NK-92 treated with Interleukin-12 subunit alpha and Interleukin-12 subunit beta, amount 100 ng/mL, for 24 hours (cell line): ENCODE data around the gene PTPRCAP.
"Not testable (repeated sequence)": the region's sequence is repeated elsewhere in the genome, so short reads cannot be mapped to it uniquely, and the experiment has no call there.

ENCODE experiments used
- DNase-seq: peaks from one replicate; lab custom pipeline; 2025; lab: John Stamatoyannopoulos, UW

PTPRCAP gene, protein sequence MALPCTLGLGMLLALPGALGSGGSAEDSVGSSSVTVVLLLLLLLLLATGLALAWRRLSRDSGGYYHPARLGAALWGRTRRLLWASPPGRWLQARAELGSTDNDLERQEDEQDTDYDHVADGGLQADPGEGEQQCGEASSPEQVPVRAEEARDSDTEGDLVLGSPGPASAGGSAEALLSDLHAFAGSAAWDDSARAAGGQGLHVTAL

GRCh38 chr11:67437082-67437808, at the start of gene PTPRCAP:
Gene PTPRCAP (minus strand): TSS chr11:67437682. CDS start chr11:67437619, 63 bp downstream.
- DNase-seq = peak; percentile 80

- no peak for DNase-seq
Measured at GRCh38 chr11:67486481-67487195, 49.2 kb upstream of the PTPRCAP start.

- DNase-seq = peak; percentile 59
Measured at GRCh38 chr11:67485873-67486361, 48.4 kb upstream of the PTPRCAP start.

DNA sequence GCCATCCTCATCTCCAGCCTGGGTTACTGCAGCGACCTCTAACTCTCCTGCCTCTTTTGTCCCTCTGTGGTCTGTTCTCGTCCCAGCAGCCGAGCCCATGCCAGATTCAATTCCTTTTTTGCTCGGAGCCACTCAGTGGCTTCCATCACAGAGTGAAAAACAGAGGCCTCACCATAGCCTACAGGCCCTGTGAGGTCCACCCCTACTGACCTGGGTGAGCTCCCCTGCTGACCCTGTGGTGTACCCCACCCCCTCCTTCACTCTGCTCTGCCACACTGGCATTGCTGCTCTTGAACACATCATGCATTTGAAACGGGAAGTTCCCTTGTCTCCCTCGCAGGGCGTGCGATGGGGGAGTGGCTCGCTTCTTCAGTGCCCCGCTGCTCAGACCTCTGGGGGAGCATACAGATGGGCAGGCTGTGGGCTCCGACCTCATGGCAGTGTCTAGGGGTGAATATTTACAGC, 47.4 kb upstream of the PTPRCAP start:
- no peak for DNase-seq

GRCh38 chr11:67483831-67484665, 46.6 kb upstream of the PTPRCAP start:
- DNase-seq = no peak

DNA sequence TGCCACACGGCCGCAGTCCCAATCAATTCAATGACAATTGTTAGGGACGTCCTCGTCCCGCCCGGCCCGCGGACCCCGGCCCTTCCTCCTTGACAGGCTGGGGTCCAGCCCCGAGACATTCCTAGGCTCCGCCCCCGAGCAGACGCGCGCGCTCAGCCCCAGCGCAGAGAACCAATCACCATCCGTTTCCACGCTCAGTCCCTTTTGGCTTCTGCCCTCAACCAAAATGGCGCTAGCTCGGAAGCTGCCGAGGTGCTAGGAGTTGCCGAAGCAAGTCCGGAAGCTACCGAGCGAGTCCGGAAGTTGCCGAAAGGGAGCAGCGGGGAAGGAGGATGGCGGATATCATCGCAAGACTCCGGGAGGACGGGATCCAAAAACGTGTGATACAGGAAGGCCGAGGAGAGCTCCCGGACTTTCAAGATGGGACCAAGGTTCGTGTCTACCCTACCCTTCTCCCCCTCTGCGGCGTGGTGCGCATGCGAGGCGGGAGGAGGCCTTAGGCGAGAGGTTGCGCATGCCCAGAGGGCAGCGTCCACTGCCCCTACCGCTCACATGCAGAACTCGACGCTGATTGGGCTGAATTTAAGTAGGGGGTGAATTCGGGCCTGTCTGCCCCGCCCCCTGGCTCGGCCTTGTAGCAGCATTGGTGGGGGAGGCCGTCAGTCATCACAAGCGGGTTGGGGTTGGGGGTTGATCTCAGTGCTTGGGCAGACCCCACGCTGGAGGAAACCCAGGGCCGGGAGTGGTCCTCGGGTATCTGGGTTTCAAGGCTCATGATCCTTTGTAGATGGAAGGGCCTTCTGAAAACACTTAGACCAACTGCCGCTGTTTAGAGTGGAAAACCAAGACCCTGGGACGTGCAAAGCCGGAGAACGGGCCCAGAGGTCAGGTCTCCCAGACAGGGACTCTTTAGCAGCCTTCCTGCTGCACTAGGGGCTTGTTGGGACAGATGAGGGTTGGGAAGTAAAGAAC, 45.6 kb upstream of the PTPRCAP start, which contains the start of gene AIP:
AIP (plus strand) TSS at position 200 of the 972 bp plus-strand sequence; CDS start at position 333, 133 bp downstream.
- peak; percentile 94 for DNase-seq

DNA sequence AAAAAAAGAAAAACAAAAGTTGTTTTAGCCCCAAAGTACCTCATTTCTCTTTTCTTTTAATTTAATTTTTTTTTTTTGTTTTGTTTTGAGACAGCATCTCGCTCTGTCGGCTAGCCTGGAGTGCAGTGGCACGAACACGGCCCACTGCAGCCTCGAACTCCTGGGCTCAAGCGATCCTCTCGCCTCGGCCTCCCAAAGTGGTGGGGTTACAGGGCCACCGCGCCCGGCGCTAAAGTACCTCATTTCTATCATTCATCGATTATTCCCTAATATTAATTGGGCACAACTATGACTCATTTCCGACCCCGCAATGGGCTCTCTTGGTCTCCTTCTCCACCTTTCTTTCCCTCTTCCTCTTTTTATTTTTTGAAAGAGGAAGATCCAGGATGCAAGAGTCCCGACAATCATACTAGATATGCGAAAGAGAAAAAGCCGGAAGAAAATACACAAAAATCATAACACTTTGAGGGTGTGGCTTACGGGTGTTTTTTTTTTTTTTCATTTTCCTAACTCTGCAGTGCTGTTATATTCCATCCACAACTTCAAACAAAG, 44.9 kb upstream of the PTPRCAP start:
- no peak for DNase-seq

GRCh38 chr11:67477344-67478050, 40.0 kb upstream of the PTPRCAP start:
- not testable (repeated sequence) for DNase-seq

- not testable (repeated sequence) for DNase-seq
Measured at GRCh38 chr11:67476692-67477091, 39.2 kb upstream of the PTPRCAP start.

- DNase-seq = no peak
Measured at GRCh38 chr11:67472882-67473281, 35.4 kb upstream of the PTPRCAP start.

GRCh38 chr11:67470337-67471002, 33.0 kb upstream of the PTPRCAP start:
- no peak for DNase-seq

- DNase-seq = no peak
Measured at GRCh38 chr11:67469508-67469811, 32.0 kb upstream of the PTPRCAP start.

DNA sequence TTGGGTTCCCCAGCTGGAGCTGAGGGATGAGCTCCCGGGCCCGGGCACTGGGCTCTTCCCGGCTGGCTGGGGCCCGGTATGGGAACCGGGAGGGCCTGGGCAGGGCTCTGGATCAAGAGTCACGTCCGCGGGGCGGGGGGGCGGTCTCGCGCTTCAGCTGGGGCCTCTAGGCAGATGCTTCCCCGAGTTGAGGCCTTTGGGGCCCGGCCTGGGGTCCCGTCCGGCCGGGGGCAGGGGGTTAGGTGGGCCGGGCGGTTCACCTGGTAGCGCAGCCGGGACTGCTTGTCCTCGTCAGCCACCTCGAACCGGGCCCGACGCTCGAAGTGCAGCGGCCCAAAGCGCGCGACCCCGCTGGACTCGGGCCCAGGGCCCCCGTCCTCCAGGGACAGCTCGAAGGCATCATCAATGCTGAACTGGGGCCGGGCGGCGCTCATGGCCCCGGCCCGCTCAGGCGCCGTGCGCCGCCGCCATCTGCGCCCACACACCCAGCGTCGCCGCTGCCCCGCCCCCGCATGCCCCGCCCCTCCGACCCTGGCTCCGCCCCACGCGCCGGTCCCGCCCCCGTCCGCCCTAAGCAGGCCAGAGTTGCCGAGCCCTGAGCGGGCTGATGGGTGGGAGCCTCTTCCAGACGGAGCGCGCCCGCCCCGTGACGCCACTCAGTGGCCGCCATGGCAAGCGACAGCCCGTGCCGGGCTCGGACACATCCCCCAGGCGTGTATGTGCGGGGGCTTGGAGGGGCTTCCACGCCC, 31.5 kb upstream of the PTPRCAP start, which contains the start of gene TMEM134:
TMEM134 (minus strand) TSS at position 493 of the 749 bp plus-strand sequence; CDS start at position 434, 59 bp downstream.
- DNase-seq = peak; percentile 89

- DNase-seq = no peak
Measured at GRCh38 chr11:67468456-67468758, 30.9 kb upstream of the PTPRCAP start.

- DNase-seq = no peak
Measured at GRCh38 chr11:67468056-67468455, 30.6 kb upstream of the PTPRCAP start.

- no peak for DNase-seq
Measured at GRCh38 chr11:67466962-67467771, 29.7 kb upstream of the PTPRCAP start.

GRCh38 chr11:67466367-67466766, 28.9 kb upstream of the PTPRCAP start:
- DNase-seq = no peak
